Mesendoderm (in vitro differentiated cells): ENCODE measurements around the gene TLN1.

ENCODE experiments used
- DNase-seq: peaks from one replicate; pipeline ENCODE4 v3.0.0; 2013
- H2AK5ac ChIP-seq: 2 replicates; pipeline ENCODE4 v1.6.1; 2013; ENCODE audit warnings: low read length, inconsistent platforms
- H2BK120ac ChIP-seq: 2 replicates; pipeline ENCODE4 v1.6.1; 2013; ENCODE audit warnings: low read depth, mild to moderate bottlenecking, low read length, moderate library complexity, mixed read lengths
- H2BK15ac ChIP-seq: replicated peaks from 2 replicates; pipeline ENCODE4 v1.6.1; 2013; ENCODE audit warnings: low read depth, mild to moderate bottlenecking, moderate library complexity
- H2BK5ac ChIP-seq: 2 replicates; pipeline ENCODE4 v1.6.1; 2013; ENCODE audit warnings: low read length, inconsistent platforms
- H3K18ac ChIP-seq: 2 replicates; pipeline ENCODE4 v1.6.1; 2013; ENCODE audit warnings: mild to moderate bottlenecking, low read length, mixed read lengths
- H3K23ac ChIP-seq: one replicate; pipeline ENCODE4 v1.6.1; 2013; ENCODE audit warnings: low read length
- H3K27ac ChIP-seq: 2 replicates; pipeline ENCODE4 v1.5.1; 2013; ENCODE audit warnings: low read depth, mild to moderate bottlenecking, inconsistent platforms, low read length, moderate library complexity
- H3K27me3 ChIP-seq: 2 replicates; pipeline ENCODE4 v1.6.1; 2013; ENCODE audit warnings: low read length, control low read depth, mild to moderate bottlenecking, inconsistent platforms; ENCODE audit not compliant: insufficient read depth, poor library complexity
- H3K36me3 ChIP-seq: 2 replicates; pipeline ENCODE4 v1.6.1; 2013; ENCODE audit warnings: low read length, inconsistent platforms; ENCODE audit not compliant: control insufficient read depth, insufficient read depth
- H3K4ac ChIP-seq: one replicate; pipeline ENCODE4 v1.6.1; 2013; ENCODE audit warnings: low read depth, mild to moderate bottlenecking, low read length, moderate library complexity
- H3K4me1 ChIP-seq: 2 replicates; pipeline ENCODE4 v1.6.1; 2013; ENCODE audit warnings: low read depth, low read length, inconsistent platforms; ENCODE audit not compliant: control insufficient read depth
- H3K4me2 ChIP-seq: 2 replicates; pipeline ENCODE4 v1.6.1; 2013; ENCODE audit warnings: low read length
- H3K4me3 ChIP-seq: 2 replicates; pipeline ENCODE4 v1.5.1; 2013; ENCODE audit warnings: mild to moderate bottlenecking, low read length
- H3K56ac ChIP-seq: one replicate; pipeline ENCODE4 v1.6.1; 2013; ENCODE audit warnings: low read length
- H3K79me1 ChIP-seq: 2 replicates; pipeline ENCODE4 v1.6.1; 2013; ENCODE audit warnings: low read length, inconsistent platforms
- H3K79me2 ChIP-seq: 2 replicates; pipeline ENCODE4 v1.6.1; 2013; ENCODE audit warnings: mild to moderate bottlenecking, low read length; ENCODE audit not compliant: control insufficient read depth, insufficient read depth
- H3K9ac ChIP-seq: 2 replicates; pipeline ENCODE4 v1.6.1; 2013; ENCODE audit warnings: low read length, inconsistent platforms
- H4K5ac ChIP-seq: one replicate; pipeline ENCODE4 v1.6.1; 2013; ENCODE audit warnings: low read length
- H4K8ac ChIP-seq: one replicate; pipeline ENCODE4 v1.6.1; 2013; ENCODE audit warnings: low read depth, mild to moderate bottlenecking, control low read depth, low read length, moderate library complexity
- WGBS: extraction: QIAGEN DNeasy Blood & Tissue Kit; methylation state at CpG from one replicate; pipeline ENCODE4 v1.1.7; 2013; ENCODE audit warnings: low lambda C conversion rate, missing lambda C conversion rate; ENCODE audit not compliant: insufficient coverage; ENCODE audit errors: extremely low coverage; 5-methylcytosine and 5-hydroxymethylcytosine counted together

Gene TLN1

DNA sequence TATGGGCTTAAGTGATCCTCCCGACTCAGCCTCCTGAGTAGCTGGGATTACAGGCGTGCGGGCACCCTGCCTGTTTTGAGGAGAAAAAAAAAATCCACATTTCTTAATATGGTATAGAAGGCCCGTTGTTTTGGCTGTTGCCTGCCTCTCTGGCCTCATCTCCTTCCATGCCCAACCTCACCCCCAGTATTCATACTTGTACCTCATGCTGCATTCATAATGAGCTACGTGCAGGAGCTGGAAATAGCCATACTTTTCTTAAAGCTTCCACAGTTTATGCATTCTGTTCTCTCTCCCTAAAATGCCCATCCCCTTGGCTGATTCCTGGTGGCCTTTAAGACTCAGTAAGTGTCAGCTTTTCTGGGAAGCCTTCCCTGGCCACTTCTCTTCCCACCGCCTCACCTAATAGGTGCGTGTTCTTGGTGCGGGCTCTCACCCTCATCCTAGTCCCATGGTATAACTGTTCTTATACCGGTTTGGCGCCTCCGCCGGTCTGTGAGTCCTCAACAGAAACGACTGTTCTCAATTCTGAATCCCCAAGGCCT, 40.2 kb downstream of the TLN1 start:
- Histone ChIP-seq H3K23ac (no peak overlapping the region), H3K9ac (no peak overlapping the region), H4K5ac (no peak overlapping the region), H3K4me1 (peaks cover 10% of the 10 kb centered on the region), H3K79me2 (peaks cover 23% of the 10 kb centered on the region), H3K4me2 (no peak overlapping the region), H3K4me3 (no peak overlapping the region), H2AK5ac (no peak overlapping the region), H3K18ac (no peak overlapping the region), H4K8ac (no peak overlapping the region), H3K36me3 (peaks cover 3% of the 10 kb centered on the region), H3K27me3 (no peaks in the 10 kb centered on the region), H3K27ac (no peak overlapping the region), H2BK5ac (no peak overlapping the region), H2BK120ac (no peak overlapping the region), H3K4ac (no peak overlapping the region), H3K79me1 (peaks cover 22% of the 10 kb centered on the region), H3K56ac (peak overlapping the region; percentile 93), H2BK15ac (no peak overlapping the region)
- WGBS, result no CpG with 5 or more reads among the region's 13 CpGs
- DNase-seq, result peak; percentile 55

GRCh38 chr9:35691334-35691650, 40.7 kb downstream of the TLN1 start:
- Histone ChIP-seq H3K4ac (no peak overlapping the region), H3K79me1 (peaks cover 26% of the 10 kb centered on the region), H3K23ac (no peak overlapping the region), H3K27me3 (no peaks in the 10 kb centered on the region), H2AK5ac (no peak overlapping the region), H2BK5ac (peak overlapping the region; percentile 54), H3K9ac (peak overlapping the region; percentile 85), H3K4me3 (peak overlapping the region; percentile 41), H4K8ac (no peak overlapping the region), H3K36me3 (peaks cover 1% of the 10 kb centered on the region), H4K5ac (no peak overlapping the region), H2BK15ac (no peak overlapping the region), H3K27ac (peak overlapping the region; percentile 95), H3K4me2 (peak overlapping the region; percentile 79), H3K56ac (peak overlapping the region; percentile 93), H3K4me1 (peaks cover 10% of the 10 kb centered on the region), H2BK120ac (no peak overlapping the region), H3K79me2 (peaks cover 23% of the 10 kb centered on the region), H3K18ac (no peak overlapping the region)
- no CpG with 5 or more reads among the region's 10 CpGs for WGBS
- DNase-seq, result peak; percentile 72

DNA sequence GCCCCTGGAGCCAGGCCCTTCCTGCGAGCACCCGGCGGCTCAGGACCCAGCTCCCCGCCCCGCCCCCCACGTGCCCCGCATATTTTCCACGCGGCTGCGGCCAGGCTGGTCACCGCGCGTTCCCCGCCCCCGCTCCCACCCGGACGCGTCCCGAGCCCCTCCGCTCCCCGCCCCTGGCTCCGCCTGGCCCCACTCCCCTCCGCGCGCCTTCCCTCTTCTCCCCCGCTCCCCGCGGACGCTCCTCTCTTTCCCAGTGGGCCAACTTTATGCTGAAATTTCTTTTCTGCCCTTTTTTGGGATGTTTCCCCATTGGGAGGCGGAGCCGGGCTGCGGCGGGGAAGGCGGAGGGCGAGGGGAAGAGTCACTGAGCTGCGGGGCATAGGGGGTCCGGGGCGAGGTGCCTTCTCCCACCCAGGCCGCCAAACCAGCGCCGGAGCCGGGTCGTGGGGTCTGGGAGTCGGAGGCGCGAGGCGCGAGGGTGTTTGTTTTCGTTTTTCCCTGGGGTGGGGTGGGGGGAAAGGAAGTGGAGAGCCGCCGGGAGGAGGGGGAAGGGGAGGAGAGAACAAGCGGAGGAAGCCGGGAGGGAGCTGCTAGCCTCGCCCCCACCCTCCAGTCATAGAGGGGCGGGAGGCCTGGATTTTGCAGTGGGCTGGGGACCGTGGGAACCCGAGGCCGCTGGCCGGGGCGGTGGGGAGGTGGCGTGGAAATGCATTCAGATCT, 41.2 kb downstream of the TLN1 start:
- Histone ChIP-seq H2BK15ac (no peak overlapping the region), H3K4me2 (peak overlapping the region; percentile 86), H2AK5ac (no peak overlapping the region), H3K9ac (peak overlapping the region; percentile 99), H3K4ac (peak overlapping the region; percentile 64), H2BK5ac (peak overlapping the region; percentile 69), H3K23ac (peak overlapping the region; percentile 45), H3K18ac (peak overlapping the region; percentile 91), H2BK120ac (peak overlapping the region; percentile 94), H3K79me1 (peaks cover 28% of the 10 kb centered on the region), H3K36me3 (no peaks in the 10 kb centered on the region), H4K5ac (no peak overlapping the region), H3K56ac (peak overlapping the region; percentile 93), H3K27ac (peak overlapping the region; percentile 95), H3K4me3 (peak overlapping the region; percentile 73), H3K4me1 (peaks cover 10% of the 10 kb centered on the region), H4K8ac (peak overlapping the region; percentile 69), H3K27me3 (no peaks in the 10 kb centered on the region), H3K79me2 (peaks cover 23% of the 10 kb centered on the region)
- WGBS, result no CpG with 5 or more reads among the region's 61 CpGs
- peak; percentile 85 for DNase-seq

DNA sequence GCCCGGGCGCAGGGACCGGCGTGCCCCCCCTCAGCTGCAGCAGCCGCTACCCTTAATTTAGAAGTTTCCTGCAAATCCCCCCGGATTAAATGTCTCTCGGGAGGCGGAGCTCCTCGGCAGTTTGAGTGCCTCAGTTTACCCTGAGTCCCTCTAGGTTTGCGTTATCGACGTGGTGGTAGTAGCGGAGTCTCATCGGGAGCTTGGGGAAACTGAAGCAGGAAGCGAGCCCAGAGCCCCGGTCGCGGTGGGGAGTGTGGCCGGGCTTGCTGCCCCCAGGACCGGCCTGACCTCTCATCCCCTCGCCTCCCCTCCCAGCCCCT, 41.7 kb downstream of the TLN1 start:
- WGBS, result no CpG with 5 or more reads among the region's 21 CpGs
- peak overlapping the region; percentile 91 for H3K18ac ChIP-seq
- H3K4me3 ChIP-seq, result peak overlapping the region; percentile 62
- H3K4me1 ChIP-seq, result peaks cover 10% of the 10 kb centered on the region
- no peaks in the 10 kb centered on the region for H3K27me3 ChIP-seq
- H2BK15ac ChIP-seq, result no peak overlapping the region
- no peak overlapping the region for H3K23ac ChIP-seq
- H3K4ac ChIP-seq, result peak overlapping the region; percentile 64
- H2BK120ac ChIP-seq, result peak overlapping the region; percentile 94
- H4K8ac ChIP-seq, result peak overlapping the region; percentile 69
- H2AK5ac ChIP-seq, result no peak overlapping the region
- H3K79me2 ChIP-seq, result peaks cover 23% of the 10 kb centered on the region
- H3K56ac ChIP-seq, result peak overlapping the region; percentile 93
- H3K9ac ChIP-seq, result peak overlapping the region; percentile 99
- peak overlapping the region; percentile 73 for H2BK5ac ChIP-seq
- H3K36me3 ChIP-seq, result no peaks in the 10 kb centered on the region
- H4K5ac ChIP-seq, result no peak overlapping the region
- H3K27ac ChIP-seq, result peak overlapping the region; percentile 95
- peak overlapping the region; percentile 86 for H3K4me2 ChIP-seq
- peak; percentile 80 for DNase-seq
- peaks cover 28% of the 10 kb centered on the region for H3K79me1 ChIP-seq

DNA sequence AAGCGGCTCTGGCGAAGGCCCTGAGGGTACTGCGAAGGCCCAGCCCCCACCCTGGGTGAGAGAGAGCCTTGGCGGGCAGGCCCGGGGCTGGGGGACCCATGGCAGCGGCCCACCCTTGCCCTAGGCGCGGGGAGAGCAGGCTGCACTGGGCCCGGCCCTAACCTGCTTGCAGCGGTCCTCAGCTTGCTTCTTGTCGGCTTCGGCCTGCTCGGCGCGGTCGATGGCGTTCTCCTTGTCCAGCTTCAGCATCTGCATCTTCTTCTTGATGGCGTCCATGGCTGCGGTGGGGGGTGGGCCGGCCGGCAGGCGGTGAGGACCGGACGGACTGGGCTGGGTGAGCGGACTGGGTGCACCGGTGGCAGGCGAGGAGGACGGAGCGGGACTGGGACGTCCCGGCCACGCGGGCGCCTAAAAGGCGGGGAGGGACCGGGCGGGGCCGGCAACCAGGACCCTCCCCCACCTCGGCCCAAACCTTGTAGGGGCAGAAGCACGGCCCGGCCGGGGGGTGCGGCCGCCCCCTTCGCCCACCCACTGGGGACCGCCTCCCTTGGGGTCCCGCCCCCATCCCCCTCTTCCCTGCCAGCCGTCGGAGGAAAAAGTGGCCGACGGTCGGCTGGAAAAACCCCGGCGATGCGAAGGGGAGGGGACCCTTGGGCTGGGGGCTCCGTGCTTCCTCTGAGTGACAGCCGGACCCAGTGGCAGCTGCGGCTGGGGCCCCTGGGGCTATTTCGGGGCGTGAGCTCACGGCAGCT, 42.3 kb downstream of the TLN1 start, which contains the start of gene TPM2:
TPM2 (minus strand) TSS at position 384 of the 752 bp plus-strand sequence; CDS start at position 276, 108 bp downstream.
- H2AK5ac ChIP-seq, result peak within 1 kb of the TSS; percentile 65
- H3K9ac ChIP-seq, result peak within 1 kb of the TSS; percentile 99
- no peaks in the 10 kb centered on the region for H3K36me3 ChIP-seq
- H4K8ac ChIP-seq, result peak within 1 kb of the TSS; percentile 69
- peak within 1 kb of the TSS; percentile 97 for H3K4me2 ChIP-seq
- peaks cover 28% of the 10 kb centered on the region for H3K79me1 ChIP-seq
- H3K27ac ChIP-seq, result peak within 1 kb of the TSS; percentile 95
- peak; percentile 94 for DNase-seq
- peaks cover 10% of the 10 kb centered on the region for H3K4me1 ChIP-seq
- H3K27me3 ChIP-seq, result no peaks in the 10 kb centered on the region
- no peak within 1 kb of the TSS for H4K5ac ChIP-seq
- H3K23ac ChIP-seq, result peak within 1 kb of the TSS; percentile 97
- peak within 1 kb of the TSS; percentile 76 for H2BK5ac ChIP-seq
- H3K4ac ChIP-seq, result peak within 1 kb of the TSS; percentile 64
- H3K4me3 ChIP-seq, result peak within 1 kb of the TSS; percentile 92
- peak within 1 kb of the TSS; percentile 99 for H3K56ac ChIP-seq
- no peak within 1 kb of the TSS for H2BK15ac ChIP-seq
- peaks cover 23% of the 10 kb centered on the region for H3K79me2 ChIP-seq
- H2BK120ac ChIP-seq, result peak within 1 kb of the TSS; percentile 94
- no CpG with 5 or more reads among the region's 61 CpGs for WGBS
- peak within 1 kb of the TSS; percentile 91 for H3K18ac ChIP-seq
